GM19397 (cell line): ENCODE results near the gene TSPAN2.
A peak's percentile ranks its signal among the peaks of the same experiment; 100 is the strongest.

Experiments used
- ATAC-seq: cut with Tn5 transposase; IDR thresholded peaks from one replicate; pipeline ENCODE4 v1.9.1; 2021; ENCODE audit warnings: mild to moderate bottlenecking, moderate library complexity; ENCODE audit not compliant: unreplicated experiment

TSPAN2 gene

GRCh38 chr1:115114308-115114707 lies 25.0 kb upstream of the TSPAN2 start:
- no peak for ATAC-seq

GRCh38 chr1:115113766-115114165 lies 24.5 kb upstream of the TSPAN2 start:
- no peak for ATAC-seq

GRCh38 chr1:115112496-115113375 lies 23.4 kb upstream of the TSPAN2 start:
- ATAC-seq, result no peak

GRCh38 chr1:115107516-115108260 lies 18.4 kb upstream of the TSPAN2 start:
- no peak for ATAC-seq

- no peak for ATAC-seq
These were observed 16.5 kb upstream of the TSPAN2 start for GRCh38 chr1:115105831-115106230.

- no peak for ATAC-seq
These were observed 10.4 kb upstream of the TSPAN2 start for GRCh38 chr1:115099693-115100050.

- ATAC-seq, result peak; percentile 91
These were observed 9.8 kb upstream of the TSPAN2 start for GRCh38 chr1:115098979-115099692.

GRCh38 chr1:115092175-115092574 lies 2.9 kb upstream of the TSPAN2 start:
- ATAC-seq, result no peak

GRCh38 chr1:115091572-115091971 lies 2.3 kb upstream of the TSPAN2 start:
- ATAC-seq, result no peak

GRCh38 chr1:115090956-115091355 lies 1.7 kb upstream of the TSPAN2 start:
- no peak for ATAC-seq

- ATAC-seq, result no peak
These were observed 1.2 kb upstream of the TSPAN2 start for GRCh38 chr1:115090540-115090939.

GRCh38 chr1:115090186-115090490 lies 835 bp upstream of the TSPAN2 start:
- no peak for ATAC-seq

GRCh38 chr1:115088871-115089419 lies 358 bp downstream of the TSPAN2 start:
- no peak for ATAC-seq

GRCh38 chr1:115088115-115088778 lies 1.1 kb downstream of the TSPAN2 start:
- no peak for ATAC-seq

GRCh38 chr1:115086176-115086830 lies 3.0 kb downstream of the TSPAN2 start:
- ATAC-seq, result no peak

GRCh38 chr1:115084902-115085511 lies 4.3 kb downstream of the TSPAN2 start:
- ATAC-seq, result no peak

- no peak for ATAC-seq
These were observed 6.4 kb downstream of the TSPAN2 start for GRCh38 chr1:115082949-115083348.

GRCh38 chr1:115078708-115079107 lies 10.6 kb downstream of the TSPAN2 start:
- no peak for ATAC-seq

- ATAC-seq, result no peak
These were observed 11.3 kb downstream of the TSPAN2 start for GRCh38 chr1:115077984-115078330.
